Mesenchymal stem cell (in vitro differentiated cells and primary cell): ENCODE data around the gene GOT1. TPM values are rescaled to one million over a fixed set of nuclear protein-coding genes. Genes with fewer than 3 reads are reported as not detected.

Experiments
- DNase-seq: peaks from one replicate; pipeline ENCODE4 v3.0.0-alpha.2; 2013
- H2AFZ ChIP-seq: one replicate; pipeline ENCODE4 v1.6.1; 2013; ENCODE audit warnings: low read depth, mild to moderate bottlenecking, control low read depth, inconsistent platforms, low read length, moderate library complexity
- H2AK5ac ChIP-seq: 2 replicates; pipeline ENCODE4 v1.6.1; 2013; ENCODE audit warnings: low read length, moderate library complexity, mild to moderate bottlenecking, inconsistent platforms; ENCODE audit not compliant: severe bottlenecking
- H2BK120ac ChIP-seq: one replicate; pipeline ENCODE4 v1.6.1; 2013; ENCODE audit warnings: low read depth, mild to moderate bottlenecking, inconsistent platforms, low read length, moderate library complexity
- H2BK12ac ChIP-seq, 2 experiments: one replicate each; pipeline ENCODE4 v1.6.1; 2013; ENCODE audit warnings: inconsistent platforms in 2 of 2, low read length in 2 of 2, mild to moderate bottlenecking in 2 of 2, moderate library complexity in 2 of 2, control low read depth in 1 of 2
- H2BK15ac ChIP-seq: one replicate; pipeline ENCODE4 v1.6.1; 2013; ENCODE audit warnings: mild to moderate bottlenecking, low read depth, inconsistent platforms; ENCODE audit not compliant: poor library complexity, severe bottlenecking
- H2BK5ac ChIP-seq: 2 replicates; pipeline ENCODE4 v1.6.1; 2013; ENCODE audit warnings: low read depth, mild to moderate bottlenecking, low read length, control low read depth, inconsistent platforms; ENCODE audit not compliant: poor library complexity, severe bottlenecking
- H3K14ac ChIP-seq, 2 experiments: one replicate each; pipeline ENCODE4 v1.6.1; 2013; ENCODE audit warnings: inconsistent platforms in 2 of 2, low read length in 2 of 2, control low read depth in 1 of 2, mild to moderate bottlenecking in 1 of 2, moderate library complexity in 1 of 2
- H3K18ac ChIP-seq, 2 experiments: one replicate each; pipeline ENCODE4 v1.6.1; 2013; ENCODE audit warnings: inconsistent platforms in 2 of 2, low read length in 2 of 2, control low read depth in 1 of 2, low read depth in 1 of 2, mild to moderate bottlenecking in 1 of 2
- H3K23ac ChIP-seq, 2 experiments: one replicate each; pipeline ENCODE4 v1.6.1; 2013; ENCODE audit warnings: inconsistent platforms in 2 of 2, low read length in 2 of 2, mild to moderate bottlenecking in 2 of 2, moderate library complexity in 2 of 2, control low read depth in 1 of 2
- H3K27ac ChIP-seq: 2 replicates; pipeline ENCODE4 v1.5.1; 2013; ENCODE audit warnings: mild to moderate bottlenecking, moderate library complexity, low read length, control low read depth, inconsistent platforms; ENCODE audit not compliant: poor library complexity, severe bottlenecking
- H3K27me3 ChIP-seq, 2 experiments: 2 replicates each; pipeline versions ENCODE4 v1.6.1 to v1.7.0; 2013; ENCODE audit warnings: low read length in 2 of 2, mild to moderate bottlenecking in 2 of 2, moderate library complexity in 2 of 2, control low read depth in 1 of 2, inconsistent platforms in 1 of 2; ENCODE audit not compliant: control insufficient read depth in 1 of 2, insufficient read depth in 1 of 2
- H3K36me3 ChIP-seq, 2 experiments: 2 replicates each; pipeline versions ENCODE4 v1.6.1 to v1.7.0; 2013; ENCODE audit warnings: low read length in 2 of 2, control low read depth in 1 of 2, inconsistent platforms in 1 of 2, low read depth in 1 of 2, mild to moderate bottlenecking in 1 of 2; ENCODE audit not compliant: insufficient read depth in 2 of 2, control insufficient read depth in 1 of 2
- H3K4ac ChIP-seq, 2 experiments: one replicate each; pipeline ENCODE4 v1.6.1; 2013; ENCODE audit warnings: inconsistent platforms in 2 of 2, low read length in 2 of 2, mild to moderate bottlenecking in 2 of 2, moderate library complexity in 2 of 2, control low read depth in 1 of 2, low read depth in 1 of 2
- H3K4me1 ChIP-seq: 2 replicates; pipeline ENCODE4 v1.6.1; 2013; ENCODE audit warnings: low read depth, low read length, control low read depth; ENCODE audit not compliant: control insufficient read depth, insufficient read depth
- H3K4me2 ChIP-seq: 2 replicates; pipeline ENCODE4 v1.6.1; 2013; ENCODE audit warnings: low read length, mild to moderate bottlenecking, inconsistent platforms; ENCODE audit not compliant: poor library complexity, severe bottlenecking
- H3K4me3 ChIP-seq, 2 experiments: 2 replicates each; pipeline versions ENCODE4 v1.5.1 to v1.7.0; 2013; ENCODE audit warnings: low read length in 2 of 2, mild to moderate bottlenecking in 2 of 2, control low read depth in 1 of 2, low read depth in 1 of 2; ENCODE audit not compliant: insufficient read depth in 1 of 2
- H3K79me1 ChIP-seq: replicated peaks from 2 replicates; pipeline ENCODE4 v1.6.1; 2013; ENCODE audit warnings: mild to moderate bottlenecking, control low read depth, low read length, inconsistent platforms; ENCODE audit not compliant: poor library complexity, severe bottlenecking
- H3K9ac ChIP-seq: 2 replicates; pipeline ENCODE4 v1.7.0; 2013; ENCODE audit warnings: mild to moderate bottlenecking, low read length, moderate library complexity
- H3K9me3 ChIP-seq: 2 replicates; pipeline ENCODE4 v1.7.0; 2013; ENCODE audit warnings: mild to moderate bottlenecking, low read length; ENCODE audit not compliant: control insufficient read depth
- H4K8ac ChIP-seq: one replicate; pipeline ENCODE4 v1.6.1; 2013; ENCODE audit warnings: inconsistent platforms, mild to moderate bottlenecking, low read length, moderate library complexity
- H4K91ac ChIP-seq: one replicate; pipeline ENCODE4 v1.6.1; 2013; ENCODE audit warnings: mild to moderate bottlenecking, low read length, inconsistent platforms
- WGBS: methylation state at CpG from one replicate; pipeline ENCODE4 v1.1.7; 2013; ENCODE audit warnings: mixed read lengths; 5-methylcytosine and 5-hydroxymethylcytosine counted together
- polyA plus RNA-seq, 2 experiments: library from polyadenylated mRNA; stranded (reverse); fragments of 200-250 nt; gene quantifications; one replicate each; pipeline ENCODE4 v1.2.3, GENCODE V29; 2013

Gene GOT1
- polyA plus RNA-seq (2013, experiment 1 of 2): 36.0 TPM
- polyA plus RNA-seq (2013, experiment 2 of 2): 36.7 TPM

GRCh38 chr10:99430451-99431189, at the start of gene GOT1:
TSS of gene GOT1 (minus strand) at chr10:99430624. CDS start at chr10:99430565, 59 bp downstream.
- H2AK5ac ChIP-seq: peak within 1 kb of the TSS; percentile 35
- no peaks in the 10 kb centered on the region for H3K27me3 ChIP-seq
- H2BK15ac ChIP-seq: peak within 1 kb of the TSS; percentile 97
- peak within 1 kb of the TSS in 1 of 2 experiments; percentile 90 for H3K23ac ChIP-seq
- H4K8ac ChIP-seq: peak within 1 kb of the TSS; percentile 89
- DNase-seq: peak; percentile 100
- H3K18ac ChIP-seq: peak within 1 kb of the TSS; percentile 77 to 87
- H3K4me3 ChIP-seq: peak within 1 kb of the TSS; percentile 81 to 94
- peak within 1 kb of the TSS; percentile 27 for H2BK120ac ChIP-seq
- H3K9me3 ChIP-seq: no peaks in the 10 kb centered on the region
- H3K79me1 ChIP-seq: peaks cover 34% of the 10 kb centered on the region
- peak within 1 kb of the TSS; percentile 84 for H4K91ac ChIP-seq
- under 1% methylated on average over 59 of the region's 59 CpGs for WGBS
- H2AFZ ChIP-seq: peak within 1 kb of the TSS; percentile 92
- H3K14ac ChIP-seq: peak within 1 kb of the TSS in 1 of 2 experiments; percentile 83
- H3K27ac ChIP-seq: peak within 1 kb of the TSS; percentile 28
- no peak within 1 kb of the TSS for H2BK5ac ChIP-seq
- H3K9ac ChIP-seq: peak within 1 kb of the TSS; percentile 94
- peaks cover 9% of the 10 kb centered on the region for H3K4me1 ChIP-seq
- peaks cover 0 to 11% of the 10 kb centered on the region in 2 experiments for H3K36me3 ChIP-seq
- peak within 1 kb of the TSS in 1 of 2 experiments; percentile 71 for H2BK12ac ChIP-seq
- peak within 1 kb of the TSS; percentile 70 for H3K4me2 ChIP-seq
- H3K4ac ChIP-seq: peak within 1 kb of the TSS; percentile 88 to 96

GRCh38 chr10:99470327-99470726, 39.9 kb upstream of the GOT1 start:
- peaks cover 12 to 62% of the 10 kb centered on the region in 2 experiments for H3K27me3 ChIP-seq
- no peaks in the 10 kb centered on the region for H3K36me3 ChIP-seq
- no peak overlapping the region for H2BK15ac ChIP-seq
- no peak overlapping the region for H3K4ac ChIP-seq
- H2BK12ac ChIP-seq: no peak overlapping the region
- H3K18ac ChIP-seq: no peak overlapping the region
- H3K14ac ChIP-seq: no peak overlapping the region
- no peak overlapping the region for H3K4me3 ChIP-seq
- no peak overlapping the region for H2AK5ac ChIP-seq
- no peak overlapping the region for H4K91ac ChIP-seq
- no peaks in the 10 kb centered on the region for H3K79me1 ChIP-seq
- 0% methylated on average over 4 of the region's 5 CpGs for WGBS
- DNase-seq: peak; percentile 78
- no peak overlapping the region for H3K9ac ChIP-seq
- H3K4me2 ChIP-seq: no peak overlapping the region
- H2AFZ ChIP-seq: no peak overlapping the region
- H3K23ac ChIP-seq: no peak overlapping the region
- H3K4me1 ChIP-seq: no peaks in the 10 kb centered on the region
- H2BK120ac ChIP-seq: no peak overlapping the region
- H4K8ac ChIP-seq: no peak overlapping the region
- H3K27ac ChIP-seq: no peak overlapping the region
- no peak overlapping the region for H2BK5ac ChIP-seq
- no peaks in the 10 kb centered on the region for H3K9me3 ChIP-seq

- Histone ChIP-seq H3K36me3 (no peaks in the 10 kb centered on the region), H2AK5ac (no peak overlapping the region), H3K9me3 (no peaks in the 10 kb centered on the region), H2BK120ac (no peak overlapping the region), H3K4me1 (no peaks in the 10 kb centered on the region), H3K9ac (no peak overlapping the region), H3K27ac (no peak overlapping the region), H3K79me1 (no peaks in the 10 kb centered on the region), H2BK5ac (no peak overlapping the region), H3K14ac (no peak overlapping the region), H3K4me3 (no peak overlapping the region), H4K91ac (no peak overlapping the region), H4K8ac (no peak overlapping the region), H3K4me2 (no peak overlapping the region), H3K27me3 (peaks cover 8 to 65% of the 10 kb centered on the region in 2 experiments), H2BK15ac (no peak overlapping the region), H3K4ac (no peak overlapping the region), H3K18ac (peak overlapping the region in 1 of 2 experiments; percentile 18), H2BK12ac (peak overlapping the region in 1 of 2 experiments; percentile 45), H3K23ac (no peak overlapping the region), H2AFZ (no peak overlapping the region)
- peak; percentile 51 for DNase-seq
- 77% methylated on average over 14 of the region's 14 CpGs for WGBS
Measured at GRCh38 chr10:99467236-99467999, 37.0 kb upstream of the GOT1 start.
